SU-DHL-6 (cell line): ENCODE data around the gene TBC1D5.

Experiments used
- EZH2phosphoT487 ChIP-seq: fragments of 200-600 bp; sonication (generic), shearing (Covaris generic); conservative IDR thresholded peaks from 2 replicates; pipeline ENCODE4 v1.6.1; 2018; ENCODE audit warnings: mild to moderate bottlenecking, antibody characterized with exemption, low read length, moderate library complexity, mixed read lengths
- TF ChIP-seq, protein P1 (sequence below): fragments of 200-600 bp; sonication (generic); IDR thresholded peaks from one replicate; pipeline ENCODE4 v1.5.1; 2017; ENCODE audit warnings: antibody characterized with exemption, mild to moderate bottlenecking, low read length, moderate library complexity; ENCODE audit not compliant: insufficient read depth, poor library complexity, severe bottlenecking

DNA sequence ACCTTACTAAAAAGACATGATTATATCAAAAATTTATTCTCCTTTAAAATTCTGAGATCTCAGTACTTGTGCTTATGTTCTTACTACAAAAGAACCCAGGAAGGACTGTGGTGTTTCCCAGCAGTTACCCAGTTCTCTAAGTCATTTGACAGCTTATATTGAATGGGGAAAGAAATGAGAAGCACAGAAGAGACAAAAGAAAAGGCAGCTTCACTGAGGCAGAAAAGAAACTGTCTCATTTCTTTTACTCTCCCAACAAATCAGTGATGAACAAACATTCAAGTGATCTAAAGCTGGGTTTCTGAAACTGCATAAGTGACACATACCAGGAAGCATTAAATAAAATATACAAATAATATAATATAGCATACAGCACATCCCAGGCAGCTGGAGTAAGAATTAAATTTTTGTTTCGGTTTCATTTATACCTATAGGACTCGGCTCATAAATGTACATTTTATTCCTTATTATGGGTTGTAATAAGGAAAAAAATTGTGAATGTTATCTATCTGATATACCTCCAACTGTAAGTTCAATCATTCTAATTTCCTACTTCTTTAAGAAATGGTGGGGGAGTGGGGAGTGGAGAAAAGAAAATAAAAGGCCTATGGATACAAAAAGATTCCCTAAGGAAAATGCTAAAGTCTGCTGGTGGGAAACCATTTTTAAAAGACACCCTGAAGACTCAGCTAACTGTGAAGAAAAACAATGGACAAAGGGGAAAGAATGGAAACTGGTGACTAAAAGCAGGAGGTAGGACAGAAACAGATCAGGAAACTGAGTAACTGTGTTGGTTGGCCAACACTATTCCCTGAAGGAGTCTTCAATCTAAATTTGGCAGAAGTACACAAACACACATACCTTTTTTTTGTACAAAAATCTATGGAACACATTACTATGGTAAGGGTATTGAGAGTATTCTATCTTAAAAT is 156.8 kb downstream of the TBC1D5 start:
- TF ChIP-seq, protein P1, sequence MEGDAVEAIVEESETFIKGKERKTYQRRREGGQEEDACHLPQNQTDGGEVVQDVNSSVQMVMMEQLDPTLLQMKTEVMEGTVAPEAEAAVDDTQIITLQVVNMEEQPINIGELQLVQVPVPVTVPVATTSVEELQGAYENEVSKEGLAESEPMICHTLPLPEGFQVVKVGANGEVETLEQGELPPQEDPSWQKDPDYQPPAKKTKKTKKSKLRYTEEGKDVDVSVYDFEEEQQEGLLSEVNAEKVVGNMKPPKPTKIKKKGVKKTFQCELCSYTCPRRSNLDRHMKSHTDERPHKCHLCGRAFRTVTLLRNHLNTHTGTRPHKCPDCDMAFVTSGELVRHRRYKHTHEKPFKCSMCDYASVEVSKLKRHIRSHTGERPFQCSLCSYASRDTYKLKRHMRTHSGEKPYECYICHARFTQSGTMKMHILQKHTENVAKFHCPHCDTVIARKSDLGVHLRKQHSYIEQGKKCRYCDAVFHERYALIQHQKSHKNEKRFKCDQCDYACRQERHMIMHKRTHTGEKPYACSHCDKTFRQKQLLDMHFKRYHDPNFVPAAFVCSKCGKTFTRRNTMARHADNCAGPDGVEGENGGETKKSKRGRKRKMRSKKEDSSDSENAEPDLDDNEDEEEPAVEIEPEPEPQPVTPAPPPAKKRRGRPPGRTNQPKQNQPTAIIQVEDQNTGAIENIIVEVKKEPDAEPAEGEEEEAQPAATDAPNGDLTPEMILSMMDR = no peak
- no peak for TF ChIP-seq EZH2phosphoT487
